ENCODE measurements around the gene GARIN5B. TPM values are rescaled to one million over a fixed set of nuclear protein-coding genes. Genes with fewer than 3 reads are reported as not detected.

The GARIN5B gene
- total RNA-seq, 1 experiment from 2014 or later: 0.13 TPM

- Histone ChIP-seq H2AK5ac (ENCODE audit: insufficient read length, low read length) (no peak overlapping the region), H2BK20ac (ENCODE audit: low read depth, low read length, poor library complexity, severe bottlenecking) (no peak overlapping the region), H3K4ac (ENCODE audit: low read depth, low read length) (no peak overlapping the region), H2BK12ac (ENCODE audit: insufficient read length, low read depth, low read length) (no peak overlapping the region), H3K79me1 (ENCODE audit: insufficient read depth, low read depth, low read length, poor library complexity, severe bottlenecking) (no peaks in the 10 kb centered on the region), H3K4me2 (ENCODE audit: insufficient read depth, insufficient read length, low read length) (no peak overlapping the region), H3K9ac (ENCODE audit: extremely low read depth, insufficient read length, low read length) (no peak overlapping the region), H2BK5ac (ENCODE audit: insufficient read length, low read length) (no peak overlapping the region), H2BK120ac (ENCODE audit: low read depth, low read length, poor library complexity, severe bottlenecking) (no peak overlapping the region), H3K4me1 (ENCODE audit: insufficient read depth, low read length) (peaks cover 3% of the 10 kb centered on the region; the same call in 1 of the 2 replicates), H3K23ac (ENCODE audit: insufficient read length, low read depth, low read length) (no peak overlapping the region), H2BK15ac (ENCODE audit: low read depth, low read length) (no peak overlapping the region), H4K5ac (ENCODE audit: insufficient read length, low read depth, low read length) (no peak overlapping the region), H3K27me3 (ENCODE audit: insufficient read depth, low read length) (no peaks in the 10 kb centered on the region), H3K9me3 (ENCODE audit: control insufficient read depth, low read depth, low read length) (no peaks in the 10 kb centered on the region), H4K91ac (ENCODE audit: insufficient read length, low read depth, low read length) (no peak overlapping the region), H3K23me2 (ENCODE audit: insufficient read length, low read depth, low read length, poor library complexity, severe bottlenecking) (no peaks in the 10 kb centered on the region), H3K56ac (ENCODE audit: insufficient read length, low read depth, low read length) (no peak overlapping the region), H3K14ac (ENCODE audit: insufficient read depth, low read length) (no peak overlapping the region), H3K79me2 (ENCODE audit: insufficient read depth, low read length) (no peaks in the 10 kb centered on the region), H4K8ac (replicated peaks; ENCODE audit: insufficient read length, low read depth, low read length) (no peak overlapping the region), H3K18ac (ENCODE audit: insufficient read length, low read depth, low read length) (no peak overlapping the region), H4K20me1 (ENCODE audit: control insufficient read depth, insufficient read depth, insufficient read length) (no peaks in the 10 kb centered on the region), H3K27ac (ENCODE audit: insufficient read length, low read depth, low read length) (no peak overlapping the region), H2AFZ (ENCODE audit: low read length) (no peak overlapping the region), H3T11ph (ENCODE audit: low read length) (no peak overlapping the region)
- H3K27me3 Mint-ChIP-seq (ENCODE audit: low read depth): no peaks in the 10 kb centered on the region
- H3K4me3 Mint-ChIP-seq: no peak overlapping the region
- no peak for TF ChIP-seq CTCF (conservative IDR thresholded peaks at IDR 0.05)
- peaks cover 5 to 13% of the 10 kb centered on the region in 2 experiments for H3K4me1 Mint-ChIP-seq
- WGBS (ENCODE audit: extremely low coverage, insufficient read length, low lambda C conversion rate): no CpG with 5 or more reads among the region's 3 CpGs
- H3K36me3 Mint-ChIP-seq (ENCODE audit: insufficient read depth in 1 of 3, low read depth in 3 of 3): peaks cover 46 to 68% (median 67%) of the 10 kb centered on the region in 3 experiments; a peak in 6 of 7 replicates
- peak overlapping the region in 2 of 3 experiments; percentile 44 to 61; a peak in 2 of 7 replicates for H3K27ac Mint-ChIP-seq
- DNase-seq: no peak
- no peaks in the 10 kb centered on the region for H3K9me3 Mint-ChIP-seq
These were observed 56.3 kb downstream of the GARIN5B start for GRCh38 chr19:55306712-55307111.
